DMS53 (cell line): ENCODE data around the gene NKX2-8.
A peak's percentile ranks its signal among the peaks of the same experiment; 100 is the strongest.
"Not testable (repeated sequence)": the region's sequence is repeated elsewhere in the genome, so short reads cannot be mapped to it uniquely, and the experiment has no call there.

Experiments
- DNase-seq: peaks from one replicate; lab custom pipeline; 2025; lab: John Stamatoyannopoulos, UW

NKX2-8 gene

DNA sequence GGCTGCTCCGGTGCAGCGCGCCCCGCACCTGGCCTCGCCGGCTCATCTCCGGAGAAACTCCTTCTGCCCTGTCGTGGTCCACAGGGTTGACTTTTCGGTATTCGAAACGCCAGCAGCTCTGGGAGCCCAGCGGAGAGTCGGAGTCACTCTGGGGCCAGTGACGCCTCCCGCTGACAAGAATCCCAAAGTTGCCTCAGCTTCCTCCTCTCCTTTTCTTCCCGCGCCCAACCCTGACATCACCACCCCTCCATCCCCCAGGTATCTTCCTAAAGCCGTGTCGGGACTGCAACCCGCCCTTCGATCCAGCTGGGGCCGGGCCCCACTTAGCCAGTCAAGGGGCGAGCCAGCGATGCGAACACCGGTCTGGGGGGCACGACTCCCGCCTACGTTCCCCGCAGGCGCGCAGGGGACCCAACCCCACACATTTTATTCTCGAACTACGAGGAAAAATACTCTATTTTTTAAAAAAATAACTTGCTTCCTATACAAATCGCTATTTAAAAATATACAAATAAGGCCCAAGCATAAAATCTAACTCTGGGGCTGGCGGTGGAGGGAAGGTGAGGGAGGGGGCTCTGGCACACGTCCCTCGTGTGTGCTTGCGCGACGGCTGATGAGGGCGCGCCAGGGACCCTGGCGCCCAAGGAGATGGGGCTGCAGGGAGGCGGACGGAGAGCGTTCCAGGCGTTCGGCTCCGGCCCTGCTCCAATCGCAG is 2.1 kb downstream of the NKX2-8 start:
- no peak for DNase-seq

DNA sequence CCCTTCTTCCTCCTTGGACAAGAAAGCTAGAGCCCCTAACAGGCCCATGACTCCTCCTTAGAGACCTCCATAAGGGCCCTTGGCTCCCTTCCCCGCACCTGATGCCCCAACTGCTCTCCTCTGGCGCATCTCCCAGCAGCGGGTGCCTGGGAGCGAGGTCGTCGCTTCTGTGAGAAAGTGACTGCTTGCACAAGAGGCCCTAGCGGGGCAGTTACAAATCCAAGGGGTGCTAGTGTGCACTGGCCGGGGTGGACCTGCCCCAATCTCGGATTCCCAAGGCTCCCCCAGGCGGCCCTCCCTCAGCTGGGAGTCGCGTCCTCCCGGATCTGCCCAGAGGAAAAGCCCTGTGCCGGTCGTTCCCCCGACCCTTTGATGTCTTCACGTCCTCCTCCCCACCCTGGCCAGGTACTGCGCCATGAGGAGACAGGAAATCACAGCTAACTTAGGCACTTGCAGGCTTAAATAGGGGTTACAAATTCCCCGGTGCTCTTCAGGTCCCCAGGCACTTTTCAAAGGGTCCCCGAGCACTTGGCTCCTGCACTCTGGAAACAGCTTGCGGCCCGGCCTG is 2.8 kb downstream of the NKX2-8 start:
- no peak for DNase-seq

DNA sequence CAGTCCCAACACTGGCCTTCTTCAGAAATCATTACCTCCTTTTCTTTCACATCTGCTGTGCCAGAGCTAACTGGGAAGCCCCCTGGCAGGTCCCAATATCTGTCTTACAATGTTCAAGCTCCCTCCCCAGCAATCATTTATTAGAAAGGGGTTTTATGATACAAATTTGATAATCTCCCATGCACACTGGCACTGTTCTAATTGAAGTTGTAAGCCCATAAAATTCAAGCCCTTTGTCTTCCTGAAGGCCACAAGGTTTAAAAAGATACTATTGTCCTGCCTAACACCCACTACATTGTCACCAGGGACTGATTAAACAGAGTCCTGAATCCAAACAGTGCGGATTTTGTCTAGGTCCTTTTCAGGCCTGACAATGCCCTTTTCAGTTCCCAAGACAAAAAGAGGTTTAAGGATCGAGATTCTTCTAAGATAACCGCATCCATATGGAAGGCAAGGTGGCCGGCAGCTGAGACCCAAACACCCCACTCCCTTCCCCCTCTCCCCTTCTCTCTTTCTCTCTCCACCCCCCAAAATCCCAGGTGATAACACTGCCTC is 3.3 kb downstream of the NKX2-8 start:
- DNase-seq = no peak

DNA sequence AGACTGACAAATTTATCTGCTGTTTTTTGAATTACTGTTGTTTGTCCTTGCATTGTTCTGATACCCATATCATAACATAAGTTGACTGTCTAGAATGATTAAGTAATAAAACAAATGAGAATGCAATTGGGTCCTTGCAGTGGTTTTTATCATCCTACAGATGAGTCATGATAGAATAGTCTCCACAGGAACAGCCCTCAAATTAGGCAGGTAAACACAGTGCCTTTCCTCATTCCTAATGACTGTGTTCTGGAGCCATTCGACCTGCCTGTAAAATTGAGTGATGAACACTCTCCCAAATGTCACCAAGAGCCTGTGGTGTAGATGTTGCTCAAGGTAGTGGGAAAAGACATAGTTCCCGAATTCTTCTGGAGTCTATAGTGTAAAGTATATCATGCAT is 12.3 kb downstream of the NKX2-8 start:
- DNase-seq = no peak

DNA sequence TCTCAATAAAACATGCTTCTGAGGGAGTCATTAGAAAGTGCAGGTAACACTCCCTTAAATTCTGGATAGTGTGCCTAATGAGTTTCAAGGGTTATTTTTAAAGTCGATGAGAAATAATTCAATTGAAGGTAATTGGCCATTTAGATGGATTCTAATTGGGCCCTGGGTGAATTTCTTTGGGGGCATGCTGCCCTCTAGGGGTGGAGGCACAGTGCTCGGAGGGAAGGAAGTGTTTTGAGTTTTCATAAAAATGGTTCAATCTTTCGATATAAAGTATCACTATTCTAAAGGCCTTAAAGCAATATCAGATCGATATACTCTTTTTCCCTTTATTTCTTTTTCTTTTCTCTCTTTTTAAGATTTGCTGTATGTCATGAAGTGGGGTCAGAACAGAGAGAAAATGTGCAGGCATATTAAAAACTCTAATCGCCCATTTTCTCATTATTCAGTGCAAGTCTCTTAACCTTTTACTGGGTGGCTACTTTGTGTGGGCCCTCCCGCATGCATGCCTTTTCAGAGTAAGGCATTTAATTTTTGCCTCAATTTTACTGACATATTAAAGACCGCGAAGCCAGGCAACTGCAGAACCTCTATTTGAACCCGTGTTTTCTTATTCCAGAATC is 25.5 kb downstream of the NKX2-8 start:
- peak; percentile 4 for DNase-seq

GRCh38 chr14:36555998-36556743 is 26.2 kb downstream of the NKX2-8 start:
- DNase-seq = no peak

GRCh38 chr14:36553656-36554260 is 28.7 kb downstream of the NKX2-8 start:
- DNase-seq = peak; percentile 58

DNA sequence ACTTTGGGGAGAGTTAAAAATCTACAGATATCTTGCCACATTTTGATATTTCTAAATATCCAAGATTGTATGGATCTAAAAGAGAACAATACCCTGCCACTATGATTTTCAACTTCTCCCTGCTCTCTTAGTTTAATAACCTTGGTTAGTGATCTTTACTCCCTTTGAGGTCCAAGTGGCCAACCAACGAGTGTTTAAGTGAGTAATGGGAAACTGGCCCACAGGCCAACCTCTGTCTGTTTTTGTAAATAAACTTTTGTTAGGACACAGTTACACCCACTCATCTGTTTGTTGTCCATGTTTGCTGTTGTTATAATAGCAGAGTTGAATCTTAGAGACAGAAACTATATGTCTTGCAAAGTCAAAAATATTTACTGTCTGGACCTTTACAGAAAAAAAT is 31.5 kb downstream of the NKX2-8 start:
- no peak for DNase-seq

DNA sequence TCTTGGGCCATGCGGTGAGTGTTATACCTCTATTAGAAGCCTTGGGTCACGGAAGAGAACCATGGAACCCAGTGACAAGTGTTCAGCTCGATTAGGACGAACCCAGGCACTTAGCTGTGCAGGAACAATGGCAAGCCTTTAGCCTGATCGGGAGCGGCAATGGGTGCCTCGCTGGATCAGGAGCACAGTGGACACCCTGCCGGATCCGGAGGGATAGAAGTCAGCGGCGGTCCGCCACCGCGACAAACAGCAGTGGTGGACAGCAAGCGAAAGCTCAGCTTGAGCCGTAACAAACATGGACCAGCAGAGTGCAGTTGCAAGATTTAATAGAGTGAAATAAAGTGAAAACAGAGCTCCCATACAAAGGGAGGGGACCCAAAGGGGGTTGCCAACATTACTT is 38.1 kb downstream of the NKX2-8 start:
- DNase-seq = not testable (repeated sequence)

GRCh38 chr14:36538051-36538450 is 44.4 kb downstream of the NKX2-8 start:
- no peak for DNase-seq
